Thyroid gland (tissue), 4 donors: ENCODE results near the gene RNASE8. TPM values are rescaled to one million over a fixed set of nuclear protein-coding genes. Genes with fewer than 3 reads are reported as not detected.

Experiments
- DNase-seq, 2 donors: peaks; one replicate each; pipeline ENCODE4 v3.0.0-alpha.2; 2019
- H3K27ac ChIP-seq, 3 donors: fragments of 200-600 bp; sonication (generic); 1 replicate in 2 of 3; 2 replicates in 1 of 3; pipeline ENCODE4 v1.5.1; 2016 to 2019; ENCODE audit warnings: mild to moderate bottlenecking in 1 of 3, moderate library complexity in 1 of 3
- H3K27me3 ChIP-seq: fragments of 200-600 bp; sonication (generic); one replicate; pipeline ENCODE4 v1.5.1; 2019
- H3K36me3 ChIP-seq, 2 donors: fragments of 200-600 bp; sonication (generic); one replicate each; pipeline ENCODE4 v1.5.1; 2016 to 2019
- H3K4me1 ChIP-seq, 2 donors: fragments of 200-600 bp; sonication (generic); one replicate each; pipeline ENCODE4 v1.5.1; 2017 to 2019
- H3K4me3 ChIP-seq, 3 donors: fragments of 200-600 bp; sonication (generic); replicated peaks in 1 of 3; 1 replicate in 2 of 3; 2 replicates in 1 of 3; pipeline ENCODE4 v1.5.1; 2016; ENCODE audit warnings: mild to moderate bottlenecking in 1 of 3
- H3K9me3 ChIP-seq: fragments of 200-600 bp; sonication (generic); one replicate; pipeline ENCODE4 v1.5.1; 2017
- CTCF ChIP-seq, 6 experiments: fragments of 200-600 bp in 3 of 6; fragments of 450-650 bp in 3 of 6; sonication (generic) in 3 of 6; IDR thresholded peaks; one replicate each; pipeline ENCODE4 v1.5.1; 2016 to 2019; ENCODE audit warnings: antibody characterized with exemption in 6 of 6, mild to moderate bottlenecking in 2 of 6, inconsistent platforms in 1 of 6, moderate library complexity in 1 of 6
- POLR2A ChIP-seq, 2 donors: fragments of 450-650 bp; IDR thresholded peaks; one replicate each; pipeline ENCODE4 v1.6.1; 2017; ENCODE audit warnings: antibody characterized with exemption in 2 of 2, mild to moderate bottlenecking in 2 of 2, moderate library complexity in 1 of 2
- WGBS, 2 donors: methylation state at CpG; one replicate each; pipeline ENCODE4 v1.1.5; 2017; 5-methylcytosine and 5-hydroxymethylcytosine counted together
- intact Hi-C: fragments of 100-400 bp; cut with DNase I; formaldehyde crosslinking; loops from one replicate; pipeline ENCODE4 v1.15.1; 2023
- total RNA-seq, 4 donors: library from RNA; depleted of rRNA; stranded (reverse); fragments of >200 nt; gene quantifications; one replicate each; pipeline ENCODE4 v1.2.3, GENCODE V29; 2016

RNASE8 gene
- total RNA-seq, 4 donors from 2014 or later, result not detected

- DNase-seq, result peak in 1 of 2 donors; percentile 27
- Histone ChIP-seq H3K9me3 (no peaks in the 10 kb centered on the region), H3K4me1 (peaks cover 31 to 44% of the 10 kb centered on the region in 2 donors), H3K36me3 (peaks cover 11 to 15% of the 10 kb centered on the region in 2 donors), H3K4me3 (peak overlapping the region in 1 of 3 donors; percentile 11), H3K27ac (peak overlapping the region; percentile 83 to 98 (median 96)), H3K27me3 (no peaks in the 10 kb centered on the region)
- 79 to 88% methylated on average over 37 to 45 of the region's 45 CpGs for WGBS, 2 donors
- intact Hi-C loops, result loop anchor here (5.0 kb wide), 1 partner anchor 74 kb away; no protein-coding TSS in a partner anchor
- TF ChIP-seq POLR2A (IDR thresholded peaks at IDR 0.05) (no peak), CTCF (IDR thresholded peaks at IDR 0.05) (no peak)
These were observed 33.5 kb downstream of the RNASE8 start for GRCh38 chr14:21090940-21091663.

- Histone ChIP-seq H3K9me3 (no peaks in the 10 kb centered on the region), H3K27me3 (no peaks in the 10 kb centered on the region), H3K36me3 (peaks cover 11 to 15% of the 10 kb centered on the region in 2 donors), H3K4me3 (peak overlapping the region in 1 of 3 donors; percentile 11), H3K4me1 (peaks cover 31 to 50% of the 10 kb centered on the region in 2 donors), H3K27ac (peak overlapping the region; percentile 83 to 98 (median 96))
- intact Hi-C loops, result loop anchor here (2.0 to 5.0 kb wide), 2 partner anchors 23 to 75 kb away; no protein-coding TSS in a partner anchor
- DNase-seq, result peak; percentile 46 to 62
- TF ChIP-seq CTCF (IDR thresholded peaks at IDR 0.05) (no peak), POLR2A (IDR thresholded peaks at IDR 0.05) (no peak)
- WGBS, 2 donors, result 36 to 37% methylated on average over 22 of the region's 42 CpGs
These were observed 34.2 kb downstream of the RNASE8 start for GRCh38 chr14:21091821-21092272.

GRCh38 chr14:21092273-21093011 lies 34.8 kb downstream of the RNASE8 start:
- TF ChIP-seq CTCF (IDR thresholded peaks at IDR 0.05) (peak; percentile 99 to 100 (median 100)), POLR2A (IDR thresholded peaks at IDR 0.05) (peak in 1 of 2 donors; percentile 85)
- DNase-seq, result peak; percentile 94 to 95
- H3K27me3 ChIP-seq, result no peaks in the 10 kb centered on the region
- peaks cover 11 to 15% of the 10 kb centered on the region in 2 donors for H3K36me3 ChIP-seq
- peaks cover 35 to 56% of the 10 kb centered on the region in 2 donors for H3K4me1 ChIP-seq
- intact Hi-C loops, result loop anchor here (2.0 to 5.0 kb wide), 2 partner anchors 24 to 75 kb away; no protein-coding TSS in a partner anchor
- 40 to 46% methylated on average over 18 to 35 of the region's 59 CpGs for WGBS, 2 donors
- H3K9me3 ChIP-seq, result no peaks in the 10 kb centered on the region
- peak overlapping the region; percentile 83 to 98 (median 96) for H3K27ac ChIP-seq
- H3K4me3 ChIP-seq, result peak overlapping the region in 1 of 3 donors; percentile 11

- no peak overlapping the region for H3K4me3 ChIP-seq
- peak overlapping the region in 2 of 3 donors; percentile 25 to 96 for H3K27ac ChIP-seq
- TF ChIP-seq POLR2A (IDR thresholded peaks at IDR 0.05), result no peak
- TF ChIP-seq CTCF (IDR thresholded peaks at IDR 0.05), result no peak
- peaks cover 39 to 57% of the 10 kb centered on the region in 2 donors for H3K4me1 ChIP-seq
- no peaks in the 10 kb centered on the region for H3K27me3 ChIP-seq
- no peak for DNase-seq
- WGBS, 2 donors, result 71 to 77% methylated on average over 30 to 32 of the region's 36 CpGs
- peaks cover 10 to 15% of the 10 kb centered on the region in 2 donors for H3K36me3 ChIP-seq
- H3K9me3 ChIP-seq, result no peaks in the 10 kb centered on the region
- intact Hi-C loops, result loop anchor here (2.0 to 5.0 kb wide), 2 partner anchors 24 to 76 kb away; no protein-coding TSS in a partner anchor
These were observed 35.4 kb downstream of the RNASE8 start for GRCh38 chr14:21093018-21093417.
